Fibroblast of the aortic adventitia (primary cell): Measurements from ENCODE around the gene KRT2. TPM values are rescaled to one million over a fixed set of nuclear protein-coding genes. Genes with fewer than 3 reads are reported as not detected.

Experiments
- DNase-seq: peaks from one replicate; pipeline ENCODE4 v3.0.0-alpha.2; 2010; ENCODE audit warnings: low read depth
- H3K4me3 ChIP-seq: 2 replicates; pipeline ENCODE4 v1.5.1; 2011; ENCODE audit warnings: low read depth, mild to moderate bottlenecking, control low read depth, low read length, moderate library complexity
- total RNA-seq: library from RNA; depleted of rRNA; stranded (reverse); fragments of >200 nt; gene quantifications from 2 replicates; pipeline ENCODE4 v1.2.3, GENCODE V29; 2012; ENCODE audit warnings: low replicate concordance
- TF ChIP-seq, protein P1 (sequence below): IDR thresholded peaks from 2 replicates; pipeline ENCODE4 v1.5.1; 2011; ENCODE audit warnings: mild to moderate bottlenecking, low read length, control low read depth, inconsistent platforms; ENCODE audit not compliant: insufficient read depth

Gene KRT2
- total RNA-seq, 1 donor = not detected

GRCh38 chr12:52647601-52648000 lies 4.4 kb downstream of the KRT2 start:
- TF ChIP-seq, protein P1, sequence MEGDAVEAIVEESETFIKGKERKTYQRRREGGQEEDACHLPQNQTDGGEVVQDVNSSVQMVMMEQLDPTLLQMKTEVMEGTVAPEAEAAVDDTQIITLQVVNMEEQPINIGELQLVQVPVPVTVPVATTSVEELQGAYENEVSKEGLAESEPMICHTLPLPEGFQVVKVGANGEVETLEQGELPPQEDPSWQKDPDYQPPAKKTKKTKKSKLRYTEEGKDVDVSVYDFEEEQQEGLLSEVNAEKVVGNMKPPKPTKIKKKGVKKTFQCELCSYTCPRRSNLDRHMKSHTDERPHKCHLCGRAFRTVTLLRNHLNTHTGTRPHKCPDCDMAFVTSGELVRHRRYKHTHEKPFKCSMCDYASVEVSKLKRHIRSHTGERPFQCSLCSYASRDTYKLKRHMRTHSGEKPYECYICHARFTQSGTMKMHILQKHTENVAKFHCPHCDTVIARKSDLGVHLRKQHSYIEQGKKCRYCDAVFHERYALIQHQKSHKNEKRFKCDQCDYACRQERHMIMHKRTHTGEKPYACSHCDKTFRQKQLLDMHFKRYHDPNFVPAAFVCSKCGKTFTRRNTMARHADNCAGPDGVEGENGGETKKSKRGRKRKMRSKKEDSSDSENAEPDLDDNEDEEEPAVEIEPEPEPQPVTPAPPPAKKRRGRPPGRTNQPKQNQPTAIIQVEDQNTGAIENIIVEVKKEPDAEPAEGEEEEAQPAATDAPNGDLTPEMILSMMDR = no peak
- no peak for DNase-seq
- no peak overlapping the region for H3K4me3 ChIP-seq

- H3K4me3 ChIP-seq = no peak overlapping the region
- no peak for DNase-seq
- TF ChIP-seq, protein P1 = no peak
These were observed 5.4 kb downstream of the KRT2 start for GRCh38 chr12:52646613-52647012.

DNA sequence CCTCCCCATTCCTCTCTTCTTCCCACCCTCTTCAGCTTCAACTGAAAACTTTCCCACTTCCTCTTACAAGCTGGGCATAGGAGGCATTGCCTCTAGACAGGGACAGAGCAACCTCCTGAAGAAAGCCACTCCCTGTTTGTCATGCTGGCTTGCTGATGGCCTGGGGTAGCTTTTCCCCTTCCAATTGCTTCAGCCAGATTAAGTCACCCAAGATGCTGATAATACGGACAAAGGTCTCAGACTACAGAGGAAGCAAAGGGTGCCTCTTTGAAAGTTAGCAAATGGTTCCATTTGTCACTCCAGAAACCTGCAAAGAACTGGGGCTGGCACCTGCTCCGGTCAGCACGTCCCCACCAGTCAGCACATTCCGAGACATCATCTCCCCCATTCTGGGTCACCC lies 6.0 kb downstream of the KRT2 start:
- no peak for DNase-seq
- no peak overlapping the region for H3K4me3 ChIP-seq
- TF ChIP-seq, protein P1 = no peak

GRCh38 chr12:52645120-52645761 lies 6.8 kb downstream of the KRT2 start:
- no peak for DNase-seq
- TF ChIP-seq, protein P1 = no peak
- no peak overlapping the region for H3K4me3 ChIP-seq

DNA sequence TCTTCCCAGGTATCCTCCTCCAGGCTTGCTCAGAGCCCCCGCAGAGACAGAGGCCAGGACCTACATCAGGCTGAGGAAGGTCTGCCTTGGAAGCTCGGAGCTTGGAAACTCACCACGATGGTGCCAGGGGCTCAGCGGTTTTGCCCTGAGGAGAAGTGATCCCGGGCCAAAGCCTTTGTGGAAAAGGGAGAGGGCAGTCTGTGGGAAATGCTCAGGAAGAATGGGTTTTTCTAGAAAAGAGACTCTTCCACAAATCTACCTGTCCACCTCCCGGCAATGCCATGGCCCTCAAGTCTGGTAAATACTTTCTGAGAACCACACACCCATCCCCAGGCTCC lies 8.0 kb downstream of the KRT2 start:
- DNase-seq = no peak
- TF ChIP-seq, protein P1 = no peak
- H3K4me3 ChIP-seq = no peak overlapping the region

- no peak overlapping the region for H3K4me3 ChIP-seq
- TF ChIP-seq, protein P1 = no peak
- DNase-seq = no peak
These were observed 8.6 kb downstream of the KRT2 start for GRCh38 chr12:52643233-52644077.
